RWPE1 (cell line): ENCODE measurements around the gene ARHGAP24.
"Not testable (repeated sequence)": the region's sequence is repeated elsewhere in the genome, so short reads cannot be mapped to it uniquely, and the experiment has no call there.

Experiments used
- CTCF ChIA-PET: fragments of 350-600 bp; sonication (Branson Sonifier 250); formaldehyde crosslinking; extraction: SDS; loops from one replicate; lab custom pipeline; 2021; lab: Yijun Ruan, JAX
- POLR2A ChIA-PET: fragments of 400-600 bp; formaldehyde crosslinking; extraction: SDS; loops from one replicate; lab custom pipeline; 2020; ENCODE audit warnings: antibody characterized with exemption; ENCODE audit not compliant: low non-redundant PET; lab: Yijun Ruan, JAX
- DNase-seq: peaks from one replicate; pipeline ENCODE4 v3.0.0; 2012; ENCODE audit warnings: low spot score
- H3K27ac ChIP-seq: fragments of 450-650 bp; 2 replicates; pipeline ENCODE4 v1.5.1; 2017
- TF ChIP-seq, protein P1 (sequence below): fragments of 450-650 bp; conservative IDR thresholded peaks from 2 replicates; pipeline ENCODE4 v1.5.1; 2017; ENCODE audit warnings: low read depth, mild to moderate bottlenecking

Gene ARHGAP24

DNA sequence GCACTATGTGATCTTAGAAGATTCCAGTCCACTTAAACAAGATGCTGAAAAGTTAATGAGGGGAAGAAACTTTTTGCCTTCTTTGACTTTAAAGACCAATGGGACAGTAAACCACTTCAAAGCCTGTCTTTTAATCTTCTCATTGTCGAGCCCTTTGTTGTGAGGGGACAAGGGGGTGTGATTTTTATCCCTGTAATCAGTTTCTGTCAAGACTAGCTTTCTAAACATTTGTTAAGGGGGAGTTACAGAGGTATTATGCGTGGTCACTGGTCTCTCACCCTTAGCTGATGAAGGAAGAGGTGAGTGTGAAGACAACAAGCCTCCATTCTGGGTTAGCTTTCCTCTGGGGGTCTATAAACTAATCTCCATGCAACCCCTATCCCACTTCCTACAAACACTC is 409.3 kb downstream of the ARHGAP24 start:
- no peak overlapping the region for H3K27ac ChIP-seq
- TF ChIP-seq, protein P1, sequence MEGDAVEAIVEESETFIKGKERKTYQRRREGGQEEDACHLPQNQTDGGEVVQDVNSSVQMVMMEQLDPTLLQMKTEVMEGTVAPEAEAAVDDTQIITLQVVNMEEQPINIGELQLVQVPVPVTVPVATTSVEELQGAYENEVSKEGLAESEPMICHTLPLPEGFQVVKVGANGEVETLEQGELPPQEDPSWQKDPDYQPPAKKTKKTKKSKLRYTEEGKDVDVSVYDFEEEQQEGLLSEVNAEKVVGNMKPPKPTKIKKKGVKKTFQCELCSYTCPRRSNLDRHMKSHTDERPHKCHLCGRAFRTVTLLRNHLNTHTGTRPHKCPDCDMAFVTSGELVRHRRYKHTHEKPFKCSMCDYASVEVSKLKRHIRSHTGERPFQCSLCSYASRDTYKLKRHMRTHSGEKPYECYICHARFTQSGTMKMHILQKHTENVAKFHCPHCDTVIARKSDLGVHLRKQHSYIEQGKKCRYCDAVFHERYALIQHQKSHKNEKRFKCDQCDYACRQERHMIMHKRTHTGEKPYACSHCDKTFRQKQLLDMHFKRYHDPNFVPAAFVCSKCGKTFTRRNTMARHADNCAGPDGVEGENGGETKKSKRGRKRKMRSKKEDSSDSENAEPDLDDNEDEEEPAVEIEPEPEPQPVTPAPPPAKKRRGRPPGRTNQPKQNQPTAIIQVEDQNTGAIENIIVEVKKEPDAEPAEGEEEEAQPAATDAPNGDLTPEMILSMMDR = no peak
- POLR2A ChIA-PET = no interaction called here
- CTCF ChIA-PET = no interaction called here
- DNase-seq = no peak

DNA sequence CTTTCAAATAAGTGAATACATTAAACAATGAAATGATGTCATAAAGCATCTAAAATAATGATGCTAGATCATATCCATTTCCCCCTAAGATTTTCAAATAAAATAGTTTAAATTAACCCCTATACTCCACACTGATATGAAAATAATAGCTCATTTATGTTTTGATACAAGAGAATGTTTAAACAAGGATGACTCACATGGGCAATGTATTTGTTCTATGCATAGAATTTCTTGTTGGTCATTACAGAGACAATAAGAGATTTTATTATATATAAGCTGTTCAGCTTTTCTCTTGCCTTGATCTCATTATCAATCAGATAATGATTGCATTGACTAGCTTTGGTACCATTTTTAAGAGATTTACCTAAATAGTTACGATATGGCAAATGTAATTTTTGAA is 411.7 kb downstream of the ARHGAP24 start:
- CTCF ChIA-PET = no interaction called here
- H3K27ac ChIP-seq = no peak overlapping the region
- POLR2A ChIA-PET = no interaction called here
- DNase-seq = no peak
- TF ChIP-seq, protein P1 = no peak

DNA sequence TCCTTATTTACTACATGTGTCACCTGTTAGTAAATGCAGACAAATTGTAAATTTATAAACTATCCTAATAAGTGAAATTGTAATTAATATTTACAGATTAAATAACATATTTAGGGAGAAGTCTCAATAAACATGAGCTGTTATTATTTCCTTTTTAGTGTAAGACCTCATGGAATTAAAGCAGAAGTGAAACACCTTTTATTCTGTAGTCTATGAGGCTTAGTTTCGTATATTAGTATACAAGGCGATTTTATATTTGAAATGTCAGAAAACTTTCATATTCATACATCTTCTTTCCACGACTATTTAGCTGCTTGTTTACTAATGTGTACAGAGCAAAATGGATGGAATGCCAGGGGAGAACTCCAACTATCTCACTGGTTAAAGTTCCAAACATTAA is 414.4 kb downstream of the ARHGAP24 start:
- no peak overlapping the region for H3K27ac ChIP-seq
- POLR2A ChIA-PET = no interaction called here
- CTCF ChIA-PET = no interaction called here
- DNase-seq = no peak
- TF ChIP-seq, protein P1 = no peak

DNA sequence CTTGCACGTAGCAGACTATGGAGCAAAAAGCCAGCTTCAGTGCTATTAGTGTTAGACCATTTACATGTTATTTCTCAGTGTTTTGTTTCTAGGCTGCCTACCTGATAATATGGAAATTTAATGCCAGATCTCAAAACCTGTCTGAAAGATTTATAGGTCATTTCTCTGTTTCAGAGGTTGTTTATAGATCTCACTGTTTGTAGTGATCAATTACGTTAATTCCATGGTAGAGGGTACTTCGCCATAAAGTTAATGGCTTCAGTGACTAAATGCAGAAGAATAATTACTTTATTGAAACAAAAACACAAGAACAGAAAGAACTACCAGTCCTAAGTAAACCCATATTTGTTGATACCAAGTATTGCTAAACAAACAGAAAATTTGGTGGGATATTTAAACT is 420.8 kb downstream of the ARHGAP24 start:
- no peak overlapping the region for H3K27ac ChIP-seq
- POLR2A ChIA-PET = interaction anchor here (0.6 kb wide), 1 partner anchor 773 kb away, joined by 3 read pairs; no protein-coding TSS in a partner anchor

DNA sequence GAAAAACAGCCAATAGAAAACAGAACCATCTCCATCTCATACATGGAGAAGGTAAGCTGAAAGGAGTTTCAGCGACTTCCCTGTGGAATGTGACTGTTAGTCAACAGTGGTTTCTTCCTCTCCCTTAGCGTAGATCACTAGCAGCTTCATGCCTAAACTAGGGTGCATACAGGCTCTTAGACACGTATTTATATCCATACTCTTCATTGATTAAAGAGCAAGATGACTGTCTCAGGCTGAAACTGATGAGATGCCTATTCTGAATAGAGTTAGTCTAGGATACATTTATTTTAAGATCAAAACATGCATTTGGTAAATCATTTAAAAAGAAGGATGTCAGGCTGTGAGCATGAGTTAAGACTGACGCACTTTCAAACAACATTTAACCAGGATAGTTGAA is 423.3 kb downstream of the ARHGAP24 start:
- CTCF ChIA-PET = interaction anchor here (0.9 kb wide), 1 partner anchor 71 kb away, joined by 3 read pairs; no protein-coding TSS in a partner anchor
- no peak overlapping the region for H3K27ac ChIP-seq
- no peak for DNase-seq
- POLR2A ChIA-PET = no interaction called here
- TF ChIP-seq, protein P1 = no peak

More for the DNA sequence above, 420.8 kb downstream of the ARHGAP24 start:
- TF ChIP-seq, protein P1 = no peak
- no peak for DNase-seq
- CTCF ChIA-PET = no interaction called here

DNA sequence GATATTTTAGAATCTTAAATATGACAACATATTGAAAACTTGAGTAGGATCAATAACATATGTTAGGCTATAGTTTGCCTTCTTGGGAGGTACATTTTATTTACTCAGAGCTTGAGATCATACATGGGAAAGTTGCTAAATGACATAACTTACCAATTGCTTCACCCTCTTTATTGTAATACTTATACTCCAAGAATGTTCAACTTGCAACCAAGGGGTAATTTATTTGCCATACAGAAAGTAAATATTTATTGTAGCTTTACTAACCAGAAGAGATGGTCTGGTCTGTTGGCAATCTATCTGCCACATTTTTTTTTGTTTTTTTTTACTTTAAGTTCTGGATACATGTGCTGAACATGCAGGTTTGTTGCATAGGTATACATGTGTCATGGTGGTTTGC is 426.6 kb downstream of the ARHGAP24 start:
- TF ChIP-seq, protein P1 = no peak
- no peak overlapping the region for H3K27ac ChIP-seq
- DNase-seq = no peak
- ChIA-PET POLR2A (no interaction called here), CTCF (no interaction called here)

DNA sequence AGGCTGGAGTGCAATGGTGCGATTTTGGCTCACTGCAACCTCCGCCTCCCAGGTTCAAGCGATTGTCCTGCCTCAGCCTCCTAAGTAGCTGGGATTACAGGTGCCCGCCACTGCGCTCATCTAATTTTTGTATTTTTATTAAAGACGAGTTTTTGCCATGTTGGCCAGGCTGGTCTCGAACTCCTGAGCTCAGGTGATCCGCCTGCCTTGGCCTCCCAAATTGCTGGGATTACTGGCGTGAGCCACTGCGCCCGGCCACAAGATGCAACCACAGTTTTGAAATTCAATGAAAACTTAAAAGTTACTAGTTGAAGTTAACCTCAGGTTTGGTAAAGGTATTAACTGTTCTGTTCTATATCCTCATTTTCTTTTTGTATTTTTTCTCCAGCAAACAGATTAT is 427.7 kb downstream of the ARHGAP24 start:
- H3K27ac ChIP-seq, POLR2A ChIA-PET, DNase-seq, CTCF ChIA-PET: not testable (repeated sequence)
